Mucosa of stomach (tissue), 1 donor: ENCODE data around the gene SLC32A1.

Experiments
- H3K27me3 ChIP-seq: one replicate; pipeline ENCODE4 v1.7.0; 2013; ENCODE audit warnings: mild to moderate bottlenecking, low read length; ENCODE audit not compliant: control insufficient read depth, insufficient read depth
- H3K36me3 ChIP-seq: one replicate; pipeline ENCODE4 v1.7.0; 2013; ENCODE audit warnings: low read length; ENCODE audit not compliant: control insufficient read depth, insufficient read depth
- H3K4me1 ChIP-seq: one replicate; pipeline ENCODE4 v1.7.0; 2013; ENCODE audit warnings: mild to moderate bottlenecking, low read length; ENCODE audit not compliant: control insufficient read depth, insufficient read depth
- H3K4me3 ChIP-seq: one replicate; pipeline ENCODE4 v1.7.0; 2013; ENCODE audit warnings: low read length
- H3K9ac ChIP-seq: one replicate; pipeline ENCODE4 v1.7.0; 2013; ENCODE audit warnings: mild to moderate bottlenecking, low read length, moderate library complexity
- H3K9me3 ChIP-seq: one replicate; pipeline ENCODE4 v1.7.0; 2013; ENCODE audit warnings: mild to moderate bottlenecking, low read length, moderate library complexity; ENCODE audit not compliant: control insufficient read depth
- donor health status: Pancreatic carcinoma.

SLC32A1 gene

DNA sequence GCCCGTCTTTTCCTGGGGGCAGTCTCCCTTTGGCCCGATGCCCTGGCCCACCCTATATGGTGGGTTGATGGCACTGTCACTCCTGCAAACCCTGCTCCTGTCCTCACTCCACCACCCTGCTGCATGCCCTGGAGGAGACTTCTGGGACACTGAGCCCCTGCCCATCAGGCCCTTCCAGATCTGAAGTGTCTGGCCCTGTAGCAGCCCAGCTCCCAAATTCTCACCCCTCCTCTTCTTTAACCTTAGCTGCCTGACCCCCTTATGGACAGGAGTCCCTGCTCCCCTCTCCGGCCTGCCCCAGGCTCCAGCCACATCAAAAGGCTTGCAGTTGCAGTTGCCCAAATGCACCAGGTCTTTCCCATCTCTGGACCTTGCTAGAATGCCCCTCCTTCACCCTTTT, 20.8 kb upstream of the SLC32A1 start:
- H3K36me3 ChIP-seq, result no peaks in the 10 kb centered on the region
- no peak overlapping the region for H3K9ac ChIP-seq
- H3K27me3 ChIP-seq, result peaks cover 13% of the 10 kb centered on the region
- no peak overlapping the region for H3K4me3 ChIP-seq
- H3K9me3 ChIP-seq, result no peaks in the 10 kb centered on the region
- no peaks in the 10 kb centered on the region for H3K4me1 ChIP-seq

DNA sequence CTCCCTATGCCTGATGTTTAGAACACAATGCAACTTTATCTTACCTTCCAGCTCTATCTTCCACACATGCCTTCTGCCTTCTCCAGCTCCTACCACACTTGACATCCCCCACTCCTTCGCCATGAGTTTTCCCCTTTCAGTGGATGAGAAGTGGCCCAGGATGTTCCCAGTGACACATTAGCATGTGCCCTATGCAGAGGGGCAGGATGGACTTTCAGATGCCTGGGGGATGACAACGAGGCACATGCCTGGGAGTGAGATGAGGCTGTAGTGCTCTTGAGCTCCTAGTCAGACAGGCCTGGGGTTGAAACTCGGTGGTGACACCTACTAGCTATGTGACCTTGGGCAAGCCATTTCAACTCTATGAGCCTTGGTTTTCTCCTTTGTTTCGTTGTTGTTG, 20.1 kb upstream of the SLC32A1 start:
- Histone ChIP-seq H3K4me1 (no peaks in the 10 kb centered on the region), H3K36me3 (no peaks in the 10 kb centered on the region), H3K9me3 (no peaks in the 10 kb centered on the region), H3K27me3 (peaks cover 13% of the 10 kb centered on the region), H3K9ac (no peak overlapping the region), H3K4me3 (no peak overlapping the region)

GRCh38 chr20:38706509-38706908, 17.8 kb upstream of the SLC32A1 start:
- no peak overlapping the region for H3K4me3 ChIP-seq
- no peak overlapping the region for H3K9ac ChIP-seq
- H3K36me3 ChIP-seq, result no peaks in the 10 kb centered on the region
- H3K27me3 ChIP-seq, result peaks cover 13% of the 10 kb centered on the region
- no peaks in the 10 kb centered on the region for H3K9me3 ChIP-seq
- H3K4me1 ChIP-seq, result no peaks in the 10 kb centered on the region

GRCh38 chr20:38714308-38714707, 10.0 kb upstream of the SLC32A1 start:
- Histone ChIP-seq H3K27me3 (peaks cover 23% of the 10 kb centered on the region), H3K9ac (no peak overlapping the region), H3K9me3 (no peaks in the 10 kb centered on the region), H3K4me3 (no peak overlapping the region), H3K4me1 (no peaks in the 10 kb centered on the region), H3K36me3 (no peaks in the 10 kb centered on the region)

GRCh38 chr20:38715646-38716045, 8.6 kb upstream of the SLC32A1 start:
- Histone ChIP-seq H3K36me3 (no peaks in the 10 kb centered on the region), H3K27me3 (peaks cover 37% of the 10 kb centered on the region), H3K9ac (no peak overlapping the region), H3K9me3 (no peaks in the 10 kb centered on the region), H3K4me1 (no peaks in the 10 kb centered on the region), H3K4me3 (no peak overlapping the region)

DNA sequence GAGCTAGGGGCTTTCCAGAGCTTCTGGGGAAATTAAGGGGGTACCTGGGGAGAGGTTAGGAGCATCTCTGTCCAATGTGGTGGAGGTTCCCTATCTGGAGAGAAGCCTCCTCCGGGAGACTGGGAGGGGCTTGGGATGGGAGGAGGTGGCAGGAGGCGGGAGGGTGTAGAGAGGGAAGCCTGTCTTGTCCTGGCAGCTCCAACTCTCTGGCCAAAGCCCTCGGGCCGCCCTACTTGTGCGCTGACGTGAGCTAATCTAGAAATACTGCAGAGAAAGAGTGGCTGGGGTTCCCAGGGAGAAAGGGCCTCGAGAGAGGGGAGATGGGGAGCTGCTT, 1.6 kb upstream of the SLC32A1 start:
- H3K9me3 ChIP-seq, result no peaks in the 10 kb centered on the region
- peaks cover 91% of the 10 kb centered on the region for H3K27me3 ChIP-seq
- no peak overlapping the region for H3K9ac ChIP-seq
- peaks cover 4% of the 10 kb centered on the region for H3K4me1 ChIP-seq
- no peak overlapping the region for H3K4me3 ChIP-seq
- H3K36me3 ChIP-seq, result no peaks in the 10 kb centered on the region

DNA sequence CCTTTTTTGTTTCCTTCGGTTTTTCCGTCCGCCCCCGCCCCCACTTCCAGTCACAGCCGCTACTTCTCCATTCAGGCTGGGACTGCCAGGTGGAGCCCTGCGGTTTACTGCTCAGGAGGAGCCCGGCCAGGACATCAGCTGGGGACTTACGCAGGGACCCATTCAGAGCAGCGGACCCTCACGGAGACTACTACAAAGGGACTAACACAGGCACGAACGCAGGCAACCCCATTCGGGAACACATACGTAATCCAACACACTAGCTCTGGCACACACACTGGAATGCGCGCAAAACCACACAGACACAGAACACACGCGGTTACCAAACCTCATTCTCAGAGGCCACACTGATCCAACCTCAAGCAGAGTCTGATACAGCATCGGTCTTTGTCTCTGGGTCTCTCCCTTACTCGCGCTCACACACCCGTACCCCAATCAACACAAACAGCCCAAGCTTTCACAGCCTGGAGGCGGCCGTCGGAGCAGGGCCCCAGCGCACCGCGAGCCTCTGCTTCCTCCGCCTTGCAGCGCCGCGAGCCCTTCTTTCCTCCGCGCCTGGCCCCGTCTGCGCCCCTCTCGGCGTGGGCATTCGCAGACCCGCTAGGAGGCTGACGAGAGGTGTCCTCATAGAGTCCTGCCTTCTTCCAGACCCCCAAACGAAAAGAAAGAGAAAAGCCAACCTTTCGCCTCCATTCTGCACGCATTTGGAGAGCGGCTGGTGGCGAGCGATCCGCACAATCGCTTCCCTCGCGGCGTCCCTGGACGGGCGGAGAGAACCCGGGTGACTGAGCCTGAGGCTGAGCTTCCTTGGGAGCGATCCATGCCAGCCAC, 1.1 kb upstream of the SLC32A1 start:
- H3K9me3 ChIP-seq, result no peaks in the 10 kb centered on the region
- H3K4me3 ChIP-seq, result no peak overlapping the region
- H3K9ac ChIP-seq, result no peak overlapping the region
- peaks cover 4% of the 10 kb centered on the region for H3K4me1 ChIP-seq
- H3K27me3 ChIP-seq, result peaks cover 97% of the 10 kb centered on the region
- no peaks in the 10 kb centered on the region for H3K36me3 ChIP-seq

DNA sequence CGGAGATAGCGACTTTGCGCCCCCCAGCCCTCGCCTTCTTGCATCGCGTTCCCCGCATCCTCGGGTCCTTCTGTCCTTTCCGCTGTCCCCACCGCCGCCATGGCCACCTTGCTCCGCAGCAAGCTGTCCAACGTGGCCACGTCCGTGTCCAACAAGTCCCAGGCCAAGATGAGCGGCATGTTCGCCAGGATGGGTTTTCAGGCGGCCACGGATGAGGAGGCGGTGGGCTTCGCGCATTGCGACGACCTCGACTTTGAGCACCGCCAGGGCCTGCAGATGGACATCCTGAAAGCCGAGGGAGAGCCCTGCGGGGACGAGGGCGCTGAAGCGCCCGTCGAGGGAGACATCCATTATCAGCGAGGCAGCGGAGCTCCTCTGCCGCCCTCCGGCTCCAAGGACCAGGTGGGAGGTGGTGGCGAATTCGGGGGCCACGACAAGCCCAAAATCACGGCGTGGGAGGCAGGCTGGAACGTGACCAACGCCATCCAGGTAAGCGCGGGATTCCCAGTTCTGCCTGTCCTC, 401 bp downstream of the SLC32A1 start:
- H3K36me3 ChIP-seq, result no peaks in the 10 kb centered on the region
- H3K27me3 ChIP-seq, result peaks cover 99% of the 10 kb centered on the region
- no peaks in the 10 kb centered on the region for H3K9me3 ChIP-seq
- no peak overlapping the region for H3K9ac ChIP-seq
- peaks cover 8% of the 10 kb centered on the region for H3K4me1 ChIP-seq
- H3K4me3 ChIP-seq, result no peak overlapping the region

DNA sequence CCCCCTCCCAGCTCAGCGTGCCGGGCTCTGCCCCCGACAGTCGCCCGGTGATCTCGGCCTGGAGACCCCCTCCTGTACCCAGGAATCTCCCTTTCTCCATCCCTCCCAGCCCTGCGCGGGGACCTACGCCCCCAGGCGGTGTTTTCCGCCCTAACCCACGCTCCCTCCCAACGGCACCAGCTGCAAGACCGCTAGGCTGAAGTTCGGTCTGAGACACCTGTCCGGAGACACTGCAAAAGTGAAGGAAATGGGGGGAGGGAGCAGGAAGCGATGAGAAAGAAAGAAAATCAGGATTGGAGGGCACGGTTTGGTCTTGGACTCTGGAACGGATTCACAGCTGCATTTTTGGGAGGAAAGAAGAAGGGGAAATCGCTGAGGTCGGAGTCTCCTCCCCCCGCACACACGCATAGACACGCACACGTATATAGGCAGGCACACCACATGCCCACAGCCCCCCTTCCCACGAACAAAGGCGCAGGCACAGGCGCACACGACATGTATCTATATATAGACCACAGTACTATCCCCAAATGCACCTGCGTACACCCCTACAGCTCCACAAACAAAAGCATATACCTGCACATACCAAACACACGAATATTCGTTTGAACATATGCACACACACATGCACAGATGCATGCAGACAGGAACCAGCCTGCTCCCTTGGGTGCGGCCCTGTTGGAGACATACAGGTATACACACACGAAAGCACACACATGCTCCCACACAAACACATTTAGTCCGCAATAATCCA, 1.0 kb downstream of the SLC32A1 start:
- H3K4me1 ChIP-seq, result peaks cover 11% of the 10 kb centered on the region

DNA sequence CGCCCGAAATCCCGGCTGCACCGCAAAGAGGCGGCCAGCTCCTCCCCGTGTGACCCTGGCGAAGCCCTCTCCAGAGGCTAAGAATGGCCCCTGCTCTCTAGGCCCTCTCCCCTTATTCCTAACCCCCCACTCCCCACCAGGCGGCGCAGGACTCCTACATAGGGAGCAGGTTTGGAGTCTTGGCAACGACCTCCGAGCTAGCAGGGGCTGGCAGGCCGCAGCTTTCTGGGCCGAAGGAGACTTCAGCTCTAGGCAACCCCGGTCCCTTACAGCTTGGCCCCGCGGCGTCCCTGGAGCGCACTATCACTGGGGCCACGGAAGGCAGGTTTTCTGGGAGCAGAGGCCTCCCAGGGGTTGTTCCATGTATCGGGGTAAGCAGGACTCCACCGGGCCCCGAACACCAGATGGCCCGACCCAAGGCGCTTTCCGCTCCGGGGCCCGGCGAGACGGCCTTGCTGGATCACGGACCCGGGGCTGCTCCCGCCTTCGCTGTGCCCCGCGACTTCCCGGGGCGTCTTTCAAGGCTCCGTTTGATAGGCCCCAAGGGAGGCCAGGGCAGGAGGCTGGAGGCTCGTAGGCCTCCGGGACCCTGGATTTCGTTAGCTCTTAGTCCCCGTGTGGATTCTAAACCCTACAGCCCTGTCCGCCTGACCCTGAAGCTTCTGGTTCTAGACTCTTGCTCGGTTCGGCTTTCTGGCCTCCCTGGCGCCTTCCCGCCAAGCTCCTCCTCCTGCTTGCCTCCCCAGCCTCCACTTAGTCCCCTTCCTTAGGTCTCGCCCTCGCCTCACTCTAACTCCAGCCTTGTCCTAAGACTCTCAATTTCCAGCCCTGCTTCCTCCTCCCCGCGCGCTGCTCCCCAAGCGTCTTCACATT, 1.9 kb downstream of the SLC32A1 start:
- no peaks in the 10 kb centered on the region for H3K36me3 ChIP-seq
- H3K4me3 ChIP-seq, result no peak overlapping the region
- H3K9me3 ChIP-seq, result no peaks in the 10 kb centered on the region
- peaks cover 99% of the 10 kb centered on the region for H3K27me3 ChIP-seq
- no peak overlapping the region for H3K9ac ChIP-seq
- peaks cover 17% of the 10 kb centered on the region for H3K4me1 ChIP-seq

More for the DNA sequence above, 1.0 kb downstream of the SLC32A1 start:
- Histone ChIP-seq H3K9me3 (no peaks in the 10 kb centered on the region), H3K27me3 (peaks cover 99% of the 10 kb centered on the region), H3K4me3 (no peak overlapping the region), H3K9ac (no peak overlapping the region), H3K36me3 (no peaks in the 10 kb centered on the region)

- peaks cover 20% of the 10 kb centered on the region for H3K4me1 ChIP-seq
- no peaks in the 10 kb centered on the region for H3K9me3 ChIP-seq
- H3K9ac ChIP-seq, result no peak overlapping the region
- no peaks in the 10 kb centered on the region for H3K36me3 ChIP-seq
- peaks cover 99% of the 10 kb centered on the region for H3K27me3 ChIP-seq
- no peak overlapping the region for H3K4me3 ChIP-seq
Measured at GRCh38 chr20:38726804-38727606, 2.7 kb downstream of the SLC32A1 start.
